ENCODE results near the gene GNG12. TPM values are rescaled to one million over a fixed set of nuclear protein-coding genes. Genes with fewer than 3 reads are reported as not detected.

The GNG12 gene
- total RNA-seq, 2 experiments from 2014 or later = 0.12 TPM

GRCh38 chr1:67745875-67746698 lies 87.2 kb downstream of the GNG12 start:
- intact Hi-C loops (cut with micrococcal nuclease) = no loop called here
- H3K4me1 Mint-ChIP-seq (ENCODE audit: low read depth) = peaks cover 22% of the 10 kb centered on the region
- no peaks in the 10 kb centered on the region for H3K9me3 Mint-ChIP-seq
- ChIA-PET POLR2A (no interaction called here), CTCF (interaction anchor here (0.6 to 7.3 kb wide), 7 partner anchors 14 to 245 kb away, joined by 3 to 40 read pairs (median 3); no protein-coding TSS in a partner anchor)
- H3K27me3 Mint-ChIP-seq = peaks cover 1% of the 10 kb centered on the region
- H3K4me3 Mint-ChIP-seq = no peak overlapping the region
- no peaks in the 10 kb centered on the region for H3K36me3 Mint-ChIP-seq
- no peak overlapping the region for H3K27ac Mint-ChIP-seq
- DNase-seq = no peak

- ChIA-PET CTCF (interaction anchor here (1.0 to 7.3 kb wide), 5 partner anchors 16 to 182 kb away, joined by 3 to 40 read pairs (median 3); no protein-coding TSS in a partner anchor), POLR2A (no interaction called here)
- no peak overlapping the region for H3K27ac Mint-ChIP-seq
- peaks cover 6% of the 10 kb centered on the region for H3K4me1 Mint-ChIP-seq (ENCODE audit: low read depth)
- no peak for DNase-seq
- H3K9me3 Mint-ChIP-seq = no peaks in the 10 kb centered on the region
- intact Hi-C loops (cut with micrococcal nuclease) = no loop called here
- H3K4me3 Mint-ChIP-seq = no peak overlapping the region
- H3K27me3 Mint-ChIP-seq = peaks cover 1% of the 10 kb centered on the region
- no peaks in the 10 kb centered on the region for H3K36me3 Mint-ChIP-seq
Measured at GRCh38 chr1:67743072-67743725, 90.1 kb downstream of the GNG12 start.

- H3K36me3 Mint-ChIP-seq = no peaks in the 10 kb centered on the region
- H3K27ac Mint-ChIP-seq = no peak overlapping the region
- intact Hi-C loops (cut with micrococcal nuclease) = no loop called here
- peaks cover under 1% of the 10 kb centered on the region for H3K4me1 Mint-ChIP-seq (ENCODE audit: low read depth)
- DNase-seq = no peak
- ChIA-PET POLR2A (no interaction called here), CTCF (interaction anchor here (0.6 to 7.3 kb wide), 3 partner anchors 9 to 24 kb away, joined by 3 to 40 read pairs (median 3); no protein-coding TSS in a partner anchor)
- H3K4me3 Mint-ChIP-seq = no peak overlapping the region
- peaks cover 1% of the 10 kb centered on the region for H3K27me3 Mint-ChIP-seq
- H3K9me3 Mint-ChIP-seq = no peaks in the 10 kb centered on the region
Measured at GRCh38 chr1:67741736-67742135, 91.5 kb downstream of the GNG12 start.

GRCh38 chr1:67741121-67741520 lies 92.1 kb downstream of the GNG12 start:
- no peak for DNase-seq

GRCh38 chr1:67740543-67740942 lies 92.7 kb downstream of the GNG12 start:
- no peak for DNase-seq
- peaks cover 12% of the 10 kb centered on the region for H3K4me1 Mint-ChIP-seq (ENCODE audit: low read depth)
- H3K9me3 Mint-ChIP-seq = no peaks in the 10 kb centered on the region
- ChIA-PET POLR2A (no interaction called here), CTCF (interaction anchor here (1.4 to 7.3 kb wide), 2 partner anchors 19 to 25 kb away, joined by 3 to 40 read pairs; no protein-coding TSS in a partner anchor)
- no peak overlapping the region for H3K27ac Mint-ChIP-seq
- H3K27me3 Mint-ChIP-seq = peaks cover 1% of the 10 kb centered on the region
- no peaks in the 10 kb centered on the region for H3K36me3 Mint-ChIP-seq
- H3K4me3 Mint-ChIP-seq = no peak overlapping the region
- intact Hi-C loops (cut with micrococcal nuclease) = no loop called here

More at GRCh38 chr1:67741121-67741520, 92.1 kb downstream of the GNG12 start:
- Mint-ChIP-seq H3K27ac (no peak overlapping the region), H3K36me3 (no peaks in the 10 kb centered on the region), H3K27me3 (peaks cover 1% of the 10 kb centered on the region), H3K9me3 (no peaks in the 10 kb centered on the region), H3K4me3 (no peak overlapping the region), H3K4me1 (ENCODE audit: low read depth) (peaks cover 6% of the 10 kb centered on the region)
- POLR2A ChIA-PET = no interaction called here
- intact Hi-C loops (cut with micrococcal nuclease) = no loop called here
- CTCF ChIA-PET = interaction anchor here (1.4 to 7.3 kb wide), 2 partner anchors 19 to 24 kb away, joined by 3 to 40 read pairs; no protein-coding TSS in a partner anchor

GRCh38 chr1:67739361-67739760 lies 93.9 kb downstream of the GNG12 start:
- no peaks in the 10 kb centered on the region for H3K36me3 Mint-ChIP-seq
- H3K4me3 Mint-ChIP-seq = no peak overlapping the region
- peaks cover 12% of the 10 kb centered on the region for H3K4me1 Mint-ChIP-seq (ENCODE audit: low read depth)
- intact Hi-C loops (cut with micrococcal nuclease) = no loop called here
- no peak overlapping the region for H3K27ac Mint-ChIP-seq
- CTCF ChIA-PET = interaction anchor here (1.1 to 7.3 kb wide), 2 partner anchors 20 to 178 kb away, joined by 4 to 40 read pairs; no protein-coding TSS in a partner anchor
- H3K9me3 Mint-ChIP-seq = no peaks in the 10 kb centered on the region
- no peak for DNase-seq
- POLR2A ChIA-PET = no interaction called here
- H3K27me3 Mint-ChIP-seq = no peaks in the 10 kb centered on the region

GRCh38 chr1:67738401-67738800 lies 94.9 kb downstream of the GNG12 start:
- no peaks in the 10 kb centered on the region for H3K9me3 Mint-ChIP-seq
- intact Hi-C loops (cut with micrococcal nuclease) = no loop called here
- peaks cover 12% of the 10 kb centered on the region for H3K4me1 Mint-ChIP-seq (ENCODE audit: low read depth)
- POLR2A ChIA-PET = interaction anchor here (1.0 kb wide), 1 partner anchor 53 kb away, joined by 3 read pairs; the partner anchor contains the start of gene GADD45A
- no peaks in the 10 kb centered on the region for H3K27me3 Mint-ChIP-seq
- DNase-seq = no peak
- H3K36me3 Mint-ChIP-seq = no peaks in the 10 kb centered on the region
- H3K4me3 Mint-ChIP-seq = no peak overlapping the region
- H3K27ac Mint-ChIP-seq = no peak overlapping the region
- CTCF ChIA-PET = interaction anchor here (2.9 kb wide), 1 partner anchor 21 kb away, joined by 9 read pairs; no protein-coding TSS in a partner anchor

GRCh38 chr1:67737875-67738274 lies 95.4 kb downstream of the GNG12 start:
- Mint-ChIP-seq H3K4me1 (ENCODE audit: low read depth) (peaks cover 12% of the 10 kb centered on the region), H3K27me3 (no peaks in the 10 kb centered on the region), H3K36me3 (no peaks in the 10 kb centered on the region), H3K27ac (no peak overlapping the region), H3K9me3 (no peaks in the 10 kb centered on the region), H3K4me3 (no peak overlapping the region)
- CTCF ChIA-PET = interaction anchor here (2.9 kb wide), 1 partner anchor 22 kb away, joined by 9 read pairs; no protein-coding TSS in a partner anchor
- POLR2A ChIA-PET = interaction anchor here (1.0 kb wide), 2 partner anchors 52 to 54 kb away, joined by 3 read pairs; partner anchors contain the start of gene GADD45A
- DNase-seq = no peak
- intact Hi-C loops (cut with micrococcal nuclease) = no loop called here

GRCh38 chr1:67736750-67737149 lies 96.5 kb downstream of the GNG12 start:
- intact Hi-C loops (cut with micrococcal nuclease) = loop anchor here (1.0 kb wide), 2 partner anchors 13 to 50 kb away; no protein-coding TSS in a partner anchor
- Mint-ChIP-seq H3K27ac (no peak overlapping the region), H3K9me3 (no peaks in the 10 kb centered on the region), H3K36me3 (no peaks in the 10 kb centered on the region), H3K4me1 (ENCODE audit: low read depth) (peaks cover 12% of the 10 kb centered on the region), H3K4me3 (no peak overlapping the region), H3K27me3 (no peaks in the 10 kb centered on the region)
- no peak for DNase-seq
- ChIA-PET CTCF (interaction anchor here (2.9 kb wide), 1 partner anchor 23 kb away, joined by 9 read pairs; no protein-coding TSS in a partner anchor), POLR2A (interaction anchor here (1.0 kb wide), 1 partner anchor 53 kb away, joined by 3 read pairs; no protein-coding TSS in a partner anchor)

GRCh38 chr1:67735806-67736627 lies 97.2 kb downstream of the GNG12 start:
- POLR2A ChIA-PET = no interaction called here
- Mint-ChIP-seq H3K36me3 (no peaks in the 10 kb centered on the region), H3K4me3 (peak overlapping the region; percentile 50), H3K27ac (peak overlapping the region; percentile 52), H3K4me1 (ENCODE audit: low read depth) (peaks cover 12% of the 10 kb centered on the region), H3K9me3 (no peaks in the 10 kb centered on the region), H3K27me3 (no peaks in the 10 kb centered on the region)
- intact Hi-C loops (cut with micrococcal nuclease) = loop anchor here (1.0 kb wide), 2 partner anchors 13 to 50 kb away; no protein-coding TSS in a partner anchor
- DNase-seq = peak; percentile 77
- CTCF ChIA-PET = interaction anchor here (1.0 to 2.9 kb wide), 2 partner anchors 24 kb away, joined by 3 to 9 read pairs; no protein-coding TSS in a partner anchor

- peaks cover 12% of the 10 kb centered on the region for H3K4me1 Mint-ChIP-seq (ENCODE audit: low read depth)
- no peaks in the 10 kb centered on the region for H3K36me3 Mint-ChIP-seq
- DNase-seq = no peak
- H3K27me3 Mint-ChIP-seq = no peaks in the 10 kb centered on the region
- intact Hi-C loops (cut with micrococcal nuclease) = no loop called here
- H3K27ac Mint-ChIP-seq = no peak overlapping the region
- ChIA-PET CTCF (interaction anchor here (1.0 kb wide), 1 partner anchor 25 kb away, joined by 3 read pairs; no protein-coding TSS in a partner anchor), POLR2A (no interaction called here)
- no peak overlapping the region for H3K4me3 Mint-ChIP-seq
- no peaks in the 10 kb centered on the region for H3K9me3 Mint-ChIP-seq
Measured at GRCh38 chr1:67735206-67735605, 98.1 kb downstream of the GNG12 start.
